Activated CD8-positive, alpha-beta memory T cell treated with anti-CD3 and anti-CD28 coated beads for 24 hours (primary cell): ENCODE measurements around the gene TACC2.

Experiments used
- DNase-seq: peaks from one replicate; pipeline ENCODE4 v3.0.0-alpha.2; 2020

The TACC2 gene

DNA sequence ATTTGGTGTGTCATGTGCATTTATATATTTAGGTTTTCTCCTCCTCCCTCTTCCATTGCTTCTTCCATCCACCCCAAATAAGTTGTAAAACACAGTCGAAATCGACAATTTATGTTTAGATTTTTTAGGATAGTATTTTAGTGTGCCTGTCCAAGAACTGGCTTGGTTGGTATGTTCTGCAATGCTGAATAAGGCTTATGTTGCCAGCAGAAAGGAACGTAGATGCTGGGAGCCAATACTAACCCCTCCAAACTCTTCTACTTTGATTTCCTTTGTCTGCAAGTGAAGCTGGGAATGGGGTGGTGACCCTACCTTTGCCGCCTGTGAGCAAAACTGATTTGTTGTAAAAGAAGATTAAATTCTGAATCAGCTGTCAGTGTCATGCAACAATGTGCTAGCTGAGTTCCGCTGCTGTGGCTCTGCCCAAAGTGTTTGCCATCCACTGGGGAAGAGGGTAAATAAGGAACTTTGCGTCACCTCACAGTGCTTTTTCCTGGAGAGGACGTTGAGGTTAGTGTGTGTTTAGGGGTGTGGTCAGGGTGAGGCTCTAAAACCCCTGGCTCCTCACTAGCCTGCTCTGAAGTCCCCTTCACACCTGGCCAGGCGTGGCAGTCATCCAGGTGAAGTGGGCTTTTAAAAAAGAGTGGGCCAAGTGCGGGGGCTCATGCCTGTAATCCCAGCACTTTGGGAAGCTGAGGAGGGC, 44.4 kb downstream of the TACC2 start:
- no peak for DNase-seq

DNA sequence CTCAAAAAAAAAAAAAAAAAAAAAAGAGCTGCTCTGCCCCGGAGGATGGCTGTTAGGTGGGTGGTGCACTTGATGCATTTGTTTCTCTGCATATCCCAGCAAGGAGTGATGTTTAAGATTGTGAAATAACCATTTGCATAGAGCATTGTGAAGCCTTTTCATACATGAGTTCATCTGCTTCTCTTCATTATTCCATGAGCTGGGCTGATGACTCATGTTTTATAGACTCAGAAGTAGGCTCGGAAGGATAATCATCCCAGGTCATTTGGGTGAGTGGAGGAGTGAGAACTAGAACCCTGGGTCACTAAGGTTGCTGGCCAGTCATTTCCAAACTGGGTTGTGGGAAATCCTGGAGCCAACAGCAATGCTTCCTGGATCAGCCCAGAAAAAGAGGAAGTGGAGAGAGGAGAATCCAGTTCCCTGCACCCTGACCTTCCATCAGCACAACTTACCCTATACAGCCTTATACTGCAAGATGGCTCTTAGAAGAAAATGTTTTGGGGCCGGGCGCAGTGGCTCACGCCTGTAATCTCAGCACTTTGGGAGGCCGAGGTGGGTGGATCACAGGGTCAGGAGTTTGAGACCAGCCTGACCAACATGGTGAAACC, 45.3 kb downstream of the TACC2 start:
- no peak for DNase-seq

DNA sequence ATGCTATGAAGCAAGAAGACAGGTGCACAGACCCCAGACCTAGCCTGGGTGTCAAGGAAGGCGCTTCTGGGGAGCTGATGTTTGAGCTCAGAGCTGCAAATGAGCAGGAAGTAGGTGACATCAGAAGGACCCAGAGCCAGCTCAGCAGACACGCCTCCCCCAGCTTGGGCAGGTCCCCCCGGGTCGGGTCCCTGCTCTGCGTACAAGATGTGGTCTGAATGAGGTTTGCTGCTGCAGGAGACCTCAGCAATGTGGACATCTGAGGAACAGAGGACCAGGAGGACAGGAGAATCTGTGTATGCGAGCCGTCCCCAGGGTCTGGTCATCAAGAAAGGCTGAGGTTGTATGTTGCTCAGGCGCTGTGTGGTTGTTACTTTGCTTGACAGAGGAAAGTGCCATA, 51.8 kb downstream of the TACC2 start:
- DNase-seq = no peak

DNA sequence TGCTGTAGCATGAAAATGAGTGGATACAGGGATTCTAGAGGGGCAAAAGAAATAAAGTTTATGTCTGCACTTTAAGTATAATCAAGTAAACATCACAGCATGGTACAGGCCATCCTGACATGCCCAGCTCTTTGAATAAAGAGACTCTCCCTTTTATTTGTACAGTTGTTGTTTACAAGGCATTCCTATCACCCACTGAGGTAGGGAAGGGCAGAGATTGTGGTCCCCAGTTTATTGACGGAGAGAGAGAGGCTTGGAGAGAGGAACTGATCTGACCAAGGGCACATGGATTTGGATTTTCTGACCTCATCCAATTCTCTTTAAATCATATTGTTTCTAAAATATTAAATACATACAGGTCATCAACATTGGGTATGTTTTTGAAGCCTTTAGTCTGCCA, 53.9 kb downstream of the TACC2 start:
- no peak for DNase-seq

DNA sequence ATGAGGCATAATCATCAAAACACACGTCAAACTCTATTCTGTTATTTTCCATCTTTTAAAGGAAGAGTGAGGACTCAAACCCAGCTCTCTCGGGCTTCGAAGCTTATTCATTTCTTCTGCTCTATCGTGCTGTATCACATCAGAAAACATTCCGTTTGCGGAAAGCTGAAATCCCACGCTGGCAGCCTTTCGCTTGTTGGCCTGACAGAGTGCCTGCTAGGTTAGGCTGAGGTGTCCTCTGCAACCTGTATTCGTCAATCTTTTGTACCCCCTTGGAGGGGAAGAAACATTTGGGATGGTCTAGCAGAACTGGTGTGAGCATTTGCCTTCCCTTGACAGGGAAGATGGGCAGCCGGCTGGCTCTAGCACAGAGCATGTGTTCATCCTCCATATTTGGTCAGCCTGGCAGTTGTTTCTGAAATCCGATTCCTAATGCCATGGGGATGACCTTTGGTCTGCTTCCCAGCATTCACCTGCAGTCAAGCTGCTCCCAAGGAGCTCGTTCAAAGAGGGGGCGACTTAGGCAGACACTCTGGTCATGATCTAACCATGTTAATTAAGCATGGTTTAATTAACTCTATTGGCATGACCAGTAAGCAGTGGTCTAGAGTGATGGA, 55.2 kb downstream of the TACC2 start:
- DNase-seq = no peak

DNA sequence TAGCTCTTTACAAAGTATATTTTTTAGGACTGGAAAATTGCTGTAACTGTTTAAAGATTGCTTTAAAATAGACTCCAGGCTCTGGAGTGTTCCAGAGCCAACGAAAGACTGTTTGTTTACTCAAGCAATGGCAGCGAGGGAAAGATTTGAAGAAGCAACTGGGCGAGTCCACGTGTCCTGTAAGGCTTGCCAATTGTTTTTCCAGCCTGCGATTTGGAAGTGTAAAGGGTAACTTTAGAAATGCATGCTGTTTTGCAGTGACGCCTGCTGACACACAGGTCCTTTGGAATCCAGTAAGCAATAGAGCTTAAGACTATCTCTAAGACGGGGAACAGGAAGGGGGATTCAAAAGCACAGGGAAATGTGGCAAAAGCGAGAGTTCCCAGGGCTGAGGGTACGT, 55.8 kb downstream of the TACC2 start:
- DNase-seq = no peak

DNA sequence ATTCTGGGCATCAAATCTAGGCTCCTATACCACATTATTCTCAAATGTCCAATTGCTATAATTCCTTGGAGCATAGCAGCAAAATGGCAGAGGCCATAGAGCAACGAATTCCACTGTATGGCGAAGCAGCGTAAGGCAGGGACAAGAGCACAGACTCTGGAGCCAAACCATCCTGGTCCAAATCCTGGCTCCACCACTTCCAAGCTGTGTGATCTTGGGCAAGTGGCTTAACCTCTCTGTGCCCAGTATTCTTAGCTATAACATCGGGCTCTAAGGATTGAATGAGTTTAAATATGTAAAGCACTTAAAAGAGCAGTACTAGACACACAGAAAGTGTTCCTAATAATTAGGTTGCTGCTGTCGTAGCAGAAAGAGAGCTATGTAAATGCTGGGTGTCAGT, 56.2 kb downstream of the TACC2 start:
- DNase-seq = no peak

DNA sequence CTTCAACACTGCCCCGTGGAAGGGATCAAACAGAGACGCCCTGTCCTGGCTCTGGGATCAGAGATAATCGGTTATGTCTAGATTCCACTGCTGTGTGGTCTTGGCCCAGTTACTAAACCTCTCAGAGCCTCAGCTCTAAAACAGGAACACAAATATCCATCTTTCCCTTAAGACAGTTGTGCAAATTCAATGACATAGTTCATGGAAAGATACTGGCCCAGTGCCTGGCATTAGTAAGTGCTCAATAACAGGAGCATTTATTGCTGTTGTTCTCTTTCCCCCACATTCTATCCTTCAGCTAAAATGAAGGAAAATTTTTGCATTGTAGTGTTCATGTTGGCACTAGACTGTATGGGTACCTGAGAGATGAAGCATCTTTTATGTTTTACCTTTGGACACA, 58.6 kb downstream of the TACC2 start:
- no peak for DNase-seq

DNA sequence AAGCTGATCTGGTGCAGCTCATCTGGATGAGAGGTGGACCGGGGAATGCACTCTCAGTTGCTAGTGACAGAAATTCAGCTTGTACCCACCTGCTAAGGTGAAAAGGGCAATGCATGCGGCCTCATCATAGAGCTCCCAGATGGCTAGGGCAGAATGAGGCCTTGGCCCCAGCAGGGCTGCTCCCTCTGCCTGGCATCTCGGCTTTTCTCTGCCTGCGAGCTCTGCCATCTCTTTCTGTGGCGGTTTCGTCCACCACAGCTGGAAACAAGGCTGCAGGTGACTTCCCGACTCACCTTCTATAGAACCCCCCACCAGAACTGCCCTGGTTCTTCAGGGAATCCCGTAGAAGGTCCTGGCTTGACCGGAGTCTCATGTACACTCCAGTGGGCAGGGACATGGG, 60.1 kb downstream of the TACC2 start:
- no peak for DNase-seq

DNA sequence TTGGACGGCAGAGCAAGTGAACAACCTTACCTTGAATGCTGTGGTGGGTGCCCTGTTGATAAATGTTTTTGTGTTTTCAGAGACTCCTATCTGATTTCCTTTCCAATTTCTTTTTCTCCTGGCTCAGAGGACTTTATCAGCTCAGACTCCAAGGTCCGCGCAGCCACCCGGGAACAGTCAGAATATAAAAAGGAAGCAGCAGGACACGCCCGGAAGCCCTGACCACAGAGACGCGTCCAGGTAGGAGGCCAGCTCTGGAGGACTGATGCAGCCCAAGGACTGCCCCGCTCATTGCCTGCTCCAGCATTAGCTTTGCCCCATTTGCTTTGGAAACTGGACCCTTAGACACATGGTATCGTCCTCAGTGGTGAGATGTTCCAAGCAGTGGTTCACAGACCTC, 61.3 kb downstream of the TACC2 start:
- no peak for DNase-seq

DNA sequence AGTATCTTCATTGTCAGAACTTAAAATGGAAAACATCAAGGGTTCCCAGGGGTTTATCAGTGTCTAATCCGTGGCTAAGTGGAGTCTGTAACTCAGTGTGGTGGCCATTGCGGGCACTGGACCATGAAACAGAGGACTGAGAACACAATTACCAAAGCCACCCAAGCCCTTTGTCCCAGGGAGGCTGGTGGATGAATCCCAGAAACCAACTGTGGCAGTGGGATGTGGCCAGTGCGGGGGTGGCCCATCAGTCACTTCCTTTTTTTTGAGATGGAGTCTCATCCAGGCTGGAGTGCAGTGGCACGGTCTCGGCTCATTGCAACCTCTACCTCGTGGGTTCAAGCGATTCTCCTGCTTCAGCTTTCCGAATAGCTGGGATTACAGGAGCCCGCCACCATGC, 61.8 kb downstream of the TACC2 start:
- no peak for DNase-seq

DNA sequence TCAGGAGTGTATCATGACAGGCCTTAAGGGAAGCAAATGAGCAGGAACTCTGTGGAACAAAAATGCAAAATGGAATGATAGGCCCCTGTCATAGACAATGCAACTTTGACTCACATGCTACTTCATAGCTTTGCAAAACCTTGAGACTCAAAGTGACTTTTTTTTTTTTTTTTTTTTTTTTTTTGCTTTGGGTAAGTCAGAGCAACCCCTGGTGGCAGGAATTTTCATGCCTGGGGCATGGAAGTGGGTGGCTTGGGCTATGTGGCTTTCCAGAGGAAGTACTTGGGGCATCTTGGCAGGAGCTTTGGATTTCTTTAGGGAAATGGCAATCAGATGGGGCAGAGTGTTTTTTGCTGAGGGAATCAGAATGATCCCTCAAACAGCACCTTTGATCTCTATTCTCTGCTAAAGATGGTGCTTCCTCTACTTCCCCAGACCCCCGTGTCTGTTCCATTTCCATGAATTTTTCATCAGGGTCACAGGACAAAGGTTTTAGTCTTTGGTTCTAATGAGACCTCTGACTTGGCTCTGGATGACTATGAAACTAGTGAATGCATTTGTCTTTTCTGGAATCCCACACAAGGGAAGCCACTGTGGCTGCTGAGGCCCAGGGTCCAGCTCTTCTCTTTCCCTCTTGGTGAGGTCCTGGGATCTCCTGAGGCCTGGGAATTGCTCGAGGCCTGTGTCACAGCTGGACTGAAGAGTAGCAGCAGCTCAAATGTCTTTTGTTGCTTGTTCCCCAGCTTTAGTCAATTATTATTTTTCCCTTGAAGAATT, 62.8 kb downstream of the TACC2 start:
- DNase-seq = no peak

DNA sequence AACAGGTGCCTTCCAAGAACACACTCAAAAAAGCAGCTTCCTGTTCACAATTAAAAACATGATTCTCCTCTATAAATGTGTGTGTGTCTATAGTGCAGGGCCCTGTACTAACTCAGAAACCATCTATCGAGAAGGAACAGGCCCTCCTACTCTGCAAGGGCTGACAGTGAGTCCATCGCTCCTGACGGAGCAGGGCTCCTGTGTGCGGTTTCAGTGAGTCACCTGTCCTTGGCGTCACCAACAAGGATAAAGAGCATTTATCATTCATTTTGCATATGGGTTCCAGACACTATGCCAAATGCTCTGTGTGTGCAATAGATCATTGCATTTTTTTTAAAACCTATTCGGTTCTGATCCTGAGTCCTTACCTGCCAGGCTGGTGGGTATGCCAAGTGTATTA, 63.7 kb downstream of the TACC2 start:
- DNase-seq = no peak

DNA sequence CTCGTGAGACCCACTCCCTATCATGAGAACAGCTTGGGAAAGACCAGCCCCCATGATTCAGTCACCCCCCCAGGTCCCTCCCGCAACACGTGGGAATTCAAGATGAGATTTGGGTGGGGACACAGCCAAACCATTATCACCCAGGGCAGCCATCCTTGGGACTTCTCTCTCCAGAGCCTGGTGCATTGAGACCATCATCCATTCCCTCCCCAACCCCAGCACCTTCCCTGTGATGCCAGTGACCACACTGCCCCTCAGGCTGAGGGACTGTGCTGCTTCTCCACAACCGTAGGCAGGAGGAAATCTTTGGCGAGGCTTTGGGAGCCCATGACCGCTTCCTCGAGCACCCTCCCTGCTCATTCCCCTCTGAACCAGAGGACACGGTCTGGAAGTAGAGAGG, 64.4 kb downstream of the TACC2 start:
- no peak for DNase-seq

DNA sequence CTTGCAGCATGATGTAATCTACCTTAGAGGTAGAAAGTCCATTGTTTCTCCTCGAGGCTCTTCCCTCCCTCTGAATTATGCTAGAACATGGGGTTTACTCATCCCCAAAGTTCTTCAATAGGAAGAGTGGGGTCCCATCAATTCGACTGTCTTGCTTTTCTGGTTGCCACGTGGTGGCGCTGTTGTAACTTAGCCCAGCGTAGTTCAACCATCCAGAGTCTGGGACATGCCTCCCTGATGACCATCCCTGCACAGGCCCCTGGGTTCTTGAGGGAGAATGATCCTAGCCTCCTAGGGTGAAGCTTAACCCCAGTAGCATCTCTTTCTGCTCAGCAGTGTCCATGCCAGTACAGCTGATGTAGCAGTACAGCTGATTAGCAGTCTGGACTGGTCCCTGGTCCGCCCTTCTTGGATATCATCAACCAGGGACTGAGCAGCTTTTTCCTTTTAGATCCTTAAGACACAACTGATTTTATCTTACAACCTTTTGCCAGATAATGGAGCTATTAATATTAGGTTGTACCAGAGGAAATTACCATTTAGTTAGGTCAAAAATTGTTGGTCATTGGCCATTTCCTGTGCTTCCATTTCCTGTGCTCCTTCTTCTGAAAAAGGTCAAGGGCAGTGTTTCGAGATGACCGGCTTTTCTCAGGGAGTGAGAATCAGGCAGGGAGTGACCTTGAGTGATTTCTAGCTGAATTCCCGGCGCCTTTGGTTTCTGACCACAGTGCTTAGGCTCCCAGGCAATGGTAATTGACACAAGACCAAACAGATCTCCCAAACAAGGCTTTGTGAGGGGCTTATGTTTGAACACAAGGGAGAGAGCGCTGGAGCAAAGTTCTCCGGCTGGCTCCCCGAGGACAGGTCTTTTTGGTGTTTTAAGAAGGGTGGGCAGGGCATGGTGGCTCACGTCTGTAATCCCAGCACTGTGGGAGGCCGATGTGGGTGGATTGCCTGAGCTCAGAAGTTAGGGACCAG, 65.4 kb downstream of the TACC2 start:
- DNase-seq = no peak

DNA sequence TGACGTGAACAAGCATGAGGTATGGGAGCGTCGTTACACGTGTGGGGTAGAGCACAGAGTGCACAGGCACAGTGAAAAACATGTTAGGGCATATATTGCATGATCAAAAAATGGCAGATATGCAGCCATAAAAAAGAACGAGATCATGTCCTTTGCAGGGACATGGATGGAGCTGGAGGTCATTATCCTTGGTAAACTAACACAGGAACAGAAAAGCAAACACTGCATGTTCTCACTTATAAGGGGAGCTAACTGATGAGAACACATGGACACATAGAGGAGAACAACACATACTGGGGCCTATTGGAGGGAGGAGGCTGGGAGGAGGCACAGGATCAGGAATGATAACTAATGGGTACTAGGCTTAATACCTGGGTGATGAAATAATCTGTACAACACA, 66.3 kb downstream of the TACC2 start:
- no peak for DNase-seq

DNA sequence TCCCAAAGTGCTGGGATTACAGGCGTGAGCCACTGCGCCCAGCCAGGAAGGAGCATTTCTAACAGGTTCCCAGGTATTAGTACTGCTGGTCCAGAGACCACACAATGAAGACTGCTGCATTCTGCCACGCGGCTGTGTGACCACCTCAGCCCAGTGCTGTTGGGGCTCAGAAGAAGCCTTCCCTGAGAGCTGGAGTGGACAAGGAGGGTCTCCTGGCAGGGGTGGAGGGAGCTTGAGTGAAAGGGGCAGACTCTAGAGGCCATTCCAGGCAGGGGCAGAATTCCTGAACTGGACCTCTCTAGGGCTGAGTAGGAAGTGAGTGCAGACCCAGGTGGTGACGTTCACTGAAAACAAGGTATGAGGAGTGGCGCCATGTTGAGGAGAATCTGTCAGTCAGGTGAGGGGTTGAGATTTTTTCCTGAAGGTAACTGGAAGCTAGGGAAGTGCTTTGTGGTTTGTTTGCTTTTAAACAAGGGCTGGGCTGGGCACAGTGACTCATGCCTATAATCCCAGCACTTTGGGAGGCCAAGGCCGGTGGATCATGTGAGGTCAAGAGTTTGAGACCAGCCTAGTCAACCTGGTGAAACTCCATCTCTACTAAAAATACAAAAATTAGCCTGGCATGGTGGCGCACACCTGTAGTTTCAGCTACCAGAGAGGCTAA, 67.6 kb downstream of the TACC2 start:
- no peak for DNase-seq

DNA sequence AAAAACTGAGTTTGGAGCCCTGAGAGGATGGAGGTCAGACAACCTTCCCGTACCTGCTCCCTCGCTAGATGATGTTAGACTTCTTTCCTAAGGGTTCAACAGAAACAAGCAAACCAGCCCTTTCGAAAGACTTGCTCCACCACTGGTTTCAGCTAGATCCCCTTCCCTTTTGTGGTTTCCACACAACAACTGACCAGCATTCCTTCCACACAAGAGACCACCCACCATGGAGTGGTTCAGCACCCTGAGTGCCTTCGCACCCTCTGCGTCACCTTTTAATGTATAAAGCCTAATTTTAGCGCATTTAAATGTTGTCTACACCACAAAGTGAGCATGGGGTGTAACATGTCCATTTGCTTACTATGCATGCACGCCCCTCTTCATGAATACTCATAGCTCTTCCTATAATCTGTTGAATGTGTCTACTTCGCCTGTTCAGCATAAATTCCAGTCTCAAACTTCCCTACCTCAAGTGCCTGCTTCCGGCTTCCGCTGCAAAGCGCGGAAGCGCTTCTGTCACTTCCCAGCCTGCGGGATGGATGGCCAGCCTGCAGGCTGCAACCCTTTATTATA, 69.0 kb downstream of the TACC2 start:
- DNase-seq = no peak

DNA sequence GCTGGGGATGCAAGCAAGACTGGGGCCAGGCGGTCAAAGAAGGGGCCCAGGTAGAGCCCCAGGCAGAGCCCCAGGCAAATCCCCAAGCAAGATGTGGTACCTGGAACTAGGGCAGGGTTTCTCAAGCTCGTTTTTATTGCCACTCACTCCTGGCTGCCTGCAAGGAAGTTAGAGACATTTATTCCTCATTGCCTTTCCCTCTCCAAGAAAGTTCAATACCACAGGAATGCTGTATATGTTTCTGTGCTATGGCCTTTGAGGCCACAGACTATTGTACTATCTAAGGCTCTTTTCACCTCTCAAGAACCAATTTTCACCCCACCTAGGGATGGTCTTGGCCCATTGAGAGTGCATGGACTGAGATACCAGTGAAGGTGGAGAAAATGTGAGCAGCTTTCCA, 71.3 kb downstream of the TACC2 start:
- DNase-seq = no peak

DNA sequence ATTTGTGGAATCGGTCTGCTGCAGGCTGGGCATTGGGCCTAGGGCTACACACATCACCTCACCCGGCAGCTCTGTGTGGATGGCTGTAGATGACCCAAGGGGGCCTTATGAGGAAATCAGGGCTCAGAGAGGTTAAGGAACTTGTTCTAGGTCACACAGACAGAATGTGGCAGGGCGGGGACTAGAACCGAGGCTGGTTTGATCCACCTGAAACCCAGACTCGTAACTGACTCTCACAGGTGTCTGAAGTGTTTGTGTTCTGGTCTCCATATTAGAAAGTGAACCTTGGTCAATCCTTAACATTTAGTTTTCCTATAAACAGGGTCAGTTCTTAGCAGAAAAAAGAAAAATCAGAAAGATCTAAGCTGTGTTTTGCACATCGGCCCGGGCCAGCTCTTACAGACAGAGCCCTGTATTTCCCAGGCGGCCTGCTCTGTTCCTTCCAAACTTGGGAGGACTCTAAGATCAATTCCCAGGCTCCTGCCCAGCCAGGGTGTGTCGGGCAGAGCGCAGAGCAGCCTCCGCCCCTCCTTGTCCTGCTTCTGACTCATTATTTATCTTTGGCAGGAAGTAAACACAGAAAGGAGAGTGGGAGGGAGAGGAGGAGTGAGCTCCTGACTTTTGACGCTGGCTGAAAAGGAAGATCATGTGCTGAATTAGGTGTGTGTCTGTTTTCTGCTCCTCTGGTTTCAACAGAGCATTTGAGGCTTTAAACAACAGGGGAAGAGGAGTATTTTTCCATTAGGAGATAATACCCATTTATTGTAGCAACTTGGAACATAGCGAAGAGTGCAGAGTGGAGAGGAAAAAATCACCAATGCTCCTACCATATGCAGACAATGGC, 74.1 kb downstream of the TACC2 start:
- no peak for DNase-seq
